Brain microvascular endothelial cell (primary cell): ENCODE data around the gene PPIE.
A peak's percentile ranks its signal among the peaks of the same experiment; 100 is the strongest.

Source experiments
- DNase-seq: peaks from one replicate; pipeline ENCODE4 v3.0.0-alpha.2; 2020
- H3K27ac ChIP-seq: fragments of 250-450 bp; sonication (Bioruptor Pico); 2 replicates; pipeline ENCODE4 v1.5.1; 2020; ENCODE audit warnings: mild to moderate bottlenecking, moderate library complexity
- H3K27me3 ChIP-seq: fragments of 250-450 bp; sonication (Bioruptor Pico); replicated peaks from 2 replicates; pipeline ENCODE4 v1.5.1; 2020; ENCODE audit warnings: mild to moderate bottlenecking
- H3K36me3 ChIP-seq: fragments of 250-450 bp; sonication (Bioruptor Pico); replicated peaks from 2 replicates; pipeline ENCODE4 v1.5.1; 2020; ENCODE audit warnings: mild to moderate bottlenecking
- H3K4me3 ChIP-seq: 2 replicates; pipeline ENCODE4 v1.5.1; 2011; ENCODE audit warnings: low read depth, mild to moderate bottlenecking, control low read depth, low read length, moderate library complexity
- CTCF ChIP-seq: IDR thresholded peaks from 2 replicates; pipeline ENCODE4 v1.5.1; 2011; ENCODE audit warnings: low read depth, mild to moderate bottlenecking, moderate library complexity, low read length, control low read depth, inconsistent platforms; ENCODE audit errors: missing control alignments
- in situ Hi-C: cut with HindIII; loops from 2 replicates; pipeline ENCODE4 v1.10.0; 2017; ENCODE audit warnings: low sequenced_read_pairs, low pct_ligation_motif_present

The PPIE gene

GRCh38 chr1:39691383-39692151 is 47.1 kb upstream of the PPIE start, which contains the start of gene HPCAL4:
Gene HPCAL4, minus strand, starts transcription at chr1:39691433. Its CDS starts 6,830 bp downstream, at chr1:39684603.
- peaks cover 65% of the 10 kb centered on the region for H3K27me3 ChIP-seq
- DNase-seq: peak; percentile 72
- no peak within 1 kb of the TSS for H3K27ac ChIP-seq
- TF ChIP-seq CTCF: no peak
- in situ Hi-C loops: no loop called here
- H3K36me3 ChIP-seq: no peaks in the 10 kb centered on the region
- peak within 1 kb of the TSS; percentile 35 for H3K4me3 ChIP-seq

- Histone ChIP-seq H3K27ac (no peak overlapping the region), H3K4me3 (no peak overlapping the region)
These were observed 46.3 kb upstream of the PPIE start for GRCh38 chr1:39692152-39693074.

GRCh38 chr1:39694026-39694425 is 44.7 kb upstream of the PPIE start:
- no peak for DNase-seq
- Histone ChIP-seq H3K36me3 (no peaks in the 10 kb centered on the region), H3K27ac (no peak overlapping the region), H3K27me3 (peaks cover 50% of the 10 kb centered on the region), H3K4me3 (no peak overlapping the region)
- no peak for TF ChIP-seq CTCF
- in situ Hi-C loops: no loop called here

More at GRCh38 chr1:39692152-39693074, 46.3 kb upstream of the PPIE start:
- H3K36me3 ChIP-seq: no peaks in the 10 kb centered on the region
- H3K27me3 ChIP-seq: peaks cover 60% of the 10 kb centered on the region
- no peak for DNase-seq
- no peak for TF ChIP-seq CTCF
- in situ Hi-C loops: no loop called here

GRCh38 chr1:39695016-39695415 is 43.7 kb upstream of the PPIE start:
- H3K4me3 ChIP-seq: no peak overlapping the region
- peaks cover 41% of the 10 kb centered on the region for H3K27me3 ChIP-seq
- no peak overlapping the region for H3K27ac ChIP-seq
- no peaks in the 10 kb centered on the region for H3K36me3 ChIP-seq
- TF ChIP-seq CTCF: no peak
- in situ Hi-C loops: no loop called here
- DNase-seq: no peak

GRCh38 chr1:39696448-39696847 is 42.2 kb upstream of the PPIE start:
- Histone ChIP-seq H3K27me3 (peaks cover 34% of the 10 kb centered on the region), H3K27ac (no peak overlapping the region), H3K4me3 (no peak overlapping the region), H3K36me3 (no peaks in the 10 kb centered on the region)
- TF ChIP-seq CTCF: no peak
- in situ Hi-C loops: no loop called here
- no peak for DNase-seq
